Left renal pelvis (tissue), 4 donors: ENCODE measurements around the gene PPP6R2. TPM values are rescaled to one million over a fixed set of nuclear protein-coding genes. Genes with fewer than 3 reads are reported as not detected.

Experiments used
- DNase-seq, 4 donors: peaks; one replicate each; pipeline ENCODE4 v3.0.0-alpha.2; 2013; ENCODE audit warnings: low read depth in 4 of 4, low spot score in 3 of 4
- polyA plus RNA-seq, 4 donors: library from polyadenylated mRNA; unstranded; fragments of 120-200 nt; gene quantifications; one replicate each; pipeline ENCODE4 v1.2.1, GENCODE V29; 2013; ENCODE audit not compliant: insufficient read length in 4 of 4

The PPP6R2 gene
- polyA plus RNA-seq, 4 donors = 30.2 to 58.8 (median 35.4) TPM

GRCh38 chr22:50443801-50444625, 100.9 kb downstream of the PPP6R2 start:
- no peak for DNase-seq

GRCh38 chr22:50444663-50445062, 101.5 kb downstream of the PPP6R2 start:
- DNase-seq = peak in 1 of 4 donors; percentile 10

GRCh38 chr22:50445071-50445879, 102.1 kb downstream of the PPP6R2 start:
- no peak for DNase-seq

GRCh38 chr22:50445880-50446707, 103.0 kb downstream of the PPP6R2 start:
- DNase-seq = no peak

- DNase-seq = no peak
Measured at GRCh38 chr22:50446708-50447575, 103.8 kb downstream of the PPP6R2 start.

GRCh38 chr22:50447576-50448551, 104.7 kb downstream of the PPP6R2 start:
- DNase-seq = no peak

- no peak for DNase-seq
Measured at GRCh38 chr22:50452649-50453048, 109.5 kb downstream of the PPP6R2 start.

- DNase-seq = no peak
Measured at GRCh38 chr22:50454556-50455075, 111.5 kb downstream of the PPP6R2 start.

GRCh38 chr22:50455201-50455600, 112.1 kb downstream of the PPP6R2 start:
- no peak for DNase-seq

- DNase-seq = no peak
Measured at GRCh38 chr22:50456026-50456425, 112.9 kb downstream of the PPP6R2 start.

GRCh38 chr22:50456466-50457234, 113.5 kb downstream of the PPP6R2 start:
- no peak for DNase-seq

GRCh38 chr22:50459016-50459415, 115.9 kb downstream of the PPP6R2 start:
- no peak for DNase-seq

GRCh38 chr22:50459496-50460140, 116.5 kb downstream of the PPP6R2 start:
- DNase-seq = no peak

GRCh38 chr22:50460938-50461337, 117.8 kb downstream of the PPP6R2 start:
- DNase-seq = no peak

- DNase-seq = no peak
Measured at GRCh38 chr22:50461536-50461935, 118.4 kb downstream of the PPP6R2 start.

GRCh38 chr22:50461979-50462540, 118.9 kb downstream of the PPP6R2 start:
- DNase-seq = no peak
